ENCODE measurements around the gene RAB26.

Gene RAB26

DNA sequence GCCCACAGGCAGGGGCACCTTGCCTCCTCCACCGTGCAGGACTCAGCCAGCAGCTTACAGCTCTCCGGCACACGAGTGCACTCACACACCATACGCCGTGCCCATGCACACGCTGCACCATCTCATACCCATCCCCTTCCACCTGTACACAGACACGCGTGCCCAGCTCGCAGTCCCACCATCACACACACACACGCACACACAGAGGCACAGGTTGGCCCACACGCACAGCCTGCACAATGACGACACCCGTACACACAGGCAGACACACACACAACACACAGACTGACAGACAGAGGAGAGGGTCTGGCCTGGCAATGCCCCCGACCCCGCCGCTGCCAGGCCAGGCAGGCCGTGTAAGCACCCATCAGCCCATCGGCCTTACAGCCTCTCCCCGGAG, 35.9 kb downstream of the RAB26 start:
- H2BK12ac ChIP-seq (ENCODE audit: low read length), result no peak overlapping the region
- H3K4ac ChIP-seq (ENCODE audit: low read depth, low read length), result no peak overlapping the region
- H2BK5ac ChIP-seq (ENCODE audit: low read depth, low read length, poor library complexity), result no peak overlapping the region
- no peak overlapping the region for H2AK5ac ChIP-seq (ENCODE audit: low read length)
- H3K23ac ChIP-seq (ENCODE audit: low read length), result no peak overlapping the region
- H4K8ac ChIP-seq (ENCODE audit: low read depth, low read length), result no peak overlapping the region
- H3K27ac ChIP-seq (ENCODE audit: low read depth, low read length), result no peak overlapping the region
- H3K79me2 ChIP-seq (ENCODE audit: control insufficient read depth, insufficient read depth, low read length, poor library complexity), result no peaks in the 10 kb centered on the region
- peak overlapping the region; percentile 6 for H3K4me3 ChIP-seq (ENCODE audit: low read depth, low read length)
- H3K4me2 ChIP-seq (ENCODE audit: low read length), result no peak overlapping the region
- H3K9ac ChIP-seq (ENCODE audit: low read length), result no peak overlapping the region
- H2AFZ ChIP-seq (ENCODE audit: insufficient read depth, low read length, poor library complexity), result no peak overlapping the region
- H3K27me3 ChIP-seq (ENCODE audit: insufficient read depth, low read length), result no peaks in the 10 kb centered on the region
- H3K79me1 ChIP-seq (ENCODE audit: low read length), result no peaks in the 10 kb centered on the region
- H4K12ac ChIP-seq (ENCODE audit: low read depth, low read length), result no peak overlapping the region
- H3K9me3 ChIP-seq (ENCODE audit: insufficient read depth, low read depth, low read length), result no peaks in the 10 kb centered on the region
- H4K91ac ChIP-seq (ENCODE audit: low read depth, low read length), result no peak overlapping the region
- WGBS (ENCODE audit: extremely low coverage, insufficient coverage, insufficient read length), result no CpG with 5 or more reads among the region's 19 CpGs
- no peak overlapping the region for H3K18ac ChIP-seq (ENCODE audit: low read length)
- no peaks in the 10 kb centered on the region for H3K4me1 ChIP-seq (ENCODE audit: control insufficient read depth in 1 of 2, insufficient read depth in 2 of 2, low read length in 2 of 2)
- no peak overlapping the region for H3K14ac ChIP-seq (ENCODE audit: low read length)
- no peaks in the 10 kb centered on the region for H3K36me3 ChIP-seq (ENCODE audit: control insufficient read depth in 1 of 2, insufficient read depth in 2 of 2, low read length in 2 of 2)
- H2BK120ac ChIP-seq (ENCODE audit: insufficient read depth, low read length, poor library complexity), result no peak overlapping the region
- no peak for DNase-seq

GRCh38 chr16:2184962-2185361, 36.5 kb downstream of the RAB26 start:
- Histone ChIP-seq H3K9me3 (ENCODE audit: insufficient read depth, low read depth, low read length) (no peaks in the 10 kb centered on the region), H3K36me3 (ENCODE audit: control insufficient read depth in 1 of 2, insufficient read depth in 2 of 2, low read length in 2 of 2) (no peaks in the 10 kb centered on the region)

DNA sequence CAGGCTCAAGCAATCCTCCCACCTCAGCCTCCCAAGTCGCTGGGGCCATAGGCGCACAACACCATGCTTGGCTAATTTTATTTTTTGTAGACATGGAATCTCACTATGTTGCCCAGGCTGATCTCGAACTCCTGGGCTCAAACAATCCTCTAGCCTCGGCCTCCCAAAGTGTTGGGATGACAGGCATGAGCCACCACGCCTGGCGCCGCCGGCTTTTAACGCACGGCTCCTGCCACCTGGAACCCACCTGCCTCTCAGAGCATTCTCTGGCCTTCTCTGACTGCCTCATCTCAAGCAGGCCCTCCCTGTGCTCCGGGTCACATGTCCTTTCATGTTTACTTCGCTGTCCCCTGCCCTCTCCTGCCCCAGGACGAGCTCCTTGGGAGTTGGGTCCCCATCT, 37.6 kb downstream of the RAB26 start:
- H3K27ac ChIP-seq (ENCODE audit: low read depth, low read length), result no peak overlapping the region
- no peak overlapping the region for H3K9ac ChIP-seq (ENCODE audit: low read length)
- H2BK5ac ChIP-seq (ENCODE audit: low read depth, low read length, poor library complexity), result no peak overlapping the region
- H3K36me3 ChIP-seq (ENCODE audit: control insufficient read depth in 1 of 2, insufficient read depth in 2 of 2, low read length in 2 of 2), result no peaks in the 10 kb centered on the region
- no peak overlapping the region for H2AK5ac ChIP-seq (ENCODE audit: low read length)
- no peak overlapping the region for H4K8ac ChIP-seq (ENCODE audit: low read depth, low read length)
- DNase-seq, result no peak
- no peaks in the 10 kb centered on the region for H3K79me2 ChIP-seq (ENCODE audit: control insufficient read depth, insufficient read depth, low read length, poor library complexity)
- WGBS (ENCODE audit: extremely low coverage, insufficient coverage, insufficient read length), result no CpG with 5 or more reads among the region's 13 CpGs
- H2BK120ac ChIP-seq (ENCODE audit: insufficient read depth, low read length, poor library complexity), result no peak overlapping the region
- H3K9me3 ChIP-seq (ENCODE audit: insufficient read depth, low read depth, low read length), result no peaks in the 10 kb centered on the region
- H3K4me3 ChIP-seq (ENCODE audit: low read depth, low read length), result no peak overlapping the region
- no peaks in the 10 kb centered on the region for H3K4me1 ChIP-seq (ENCODE audit: control insufficient read depth in 1 of 2, insufficient read depth in 2 of 2, low read length in 2 of 2)
- no peak overlapping the region for H3K4me2 ChIP-seq (ENCODE audit: low read length)
- no peak overlapping the region for H3K23ac ChIP-seq (ENCODE audit: low read length)
- no peaks in the 10 kb centered on the region for H3K79me1 ChIP-seq (ENCODE audit: low read length)
- no peak overlapping the region for H4K12ac ChIP-seq (ENCODE audit: low read depth, low read length)
- no peak overlapping the region for H4K91ac ChIP-seq (ENCODE audit: low read depth, low read length)
- H3K18ac ChIP-seq (ENCODE audit: low read length), result no peak overlapping the region
- H2AFZ ChIP-seq (ENCODE audit: insufficient read depth, low read length, poor library complexity), result no peak overlapping the region
- no peaks in the 10 kb centered on the region for H3K27me3 ChIP-seq (ENCODE audit: insufficient read depth, low read length)
- H2BK12ac ChIP-seq (ENCODE audit: low read length), result no peak overlapping the region
- no peak overlapping the region for H3K14ac ChIP-seq (ENCODE audit: low read length)
- H3K4ac ChIP-seq (ENCODE audit: low read depth, low read length), result no peak overlapping the region

More at GRCh38 chr16:2184962-2185361, 36.5 kb downstream of the RAB26 start:
- Histone ChIP-seq H3K4ac (ENCODE audit: low read depth, low read length) (no peak overlapping the region), H3K4me3 (ENCODE audit: low read depth, low read length) (no peak overlapping the region), H2BK12ac (ENCODE audit: low read length) (no peak overlapping the region), H3K14ac (ENCODE audit: low read length) (no peak overlapping the region), H3K18ac (ENCODE audit: low read length) (no peak overlapping the region), H3K4me2 (ENCODE audit: low read length) (no peak overlapping the region), H2AFZ (ENCODE audit: insufficient read depth, low read length, poor library complexity) (no peak overlapping the region), H3K79me1 (ENCODE audit: low read length) (no peaks in the 10 kb centered on the region), H3K27me3 (ENCODE audit: insufficient read depth, low read length) (no peaks in the 10 kb centered on the region), H4K91ac (ENCODE audit: low read depth, low read length) (no peak overlapping the region), H3K79me2 (ENCODE audit: control insufficient read depth, insufficient read depth, low read length, poor library complexity) (no peaks in the 10 kb centered on the region), H2BK120ac (ENCODE audit: insufficient read depth, low read length, poor library complexity) (no peak overlapping the region), H2AK5ac (ENCODE audit: low read length) (no peak overlapping the region), H4K8ac (ENCODE audit: low read depth, low read length) (no peak overlapping the region), H3K9ac (ENCODE audit: low read length) (no peak overlapping the region), H4K12ac (ENCODE audit: low read depth, low read length) (no peak overlapping the region), H2BK5ac (ENCODE audit: low read depth, low read length, poor library complexity) (no peak overlapping the region), H3K27ac (ENCODE audit: low read depth, low read length) (no peak overlapping the region), H3K23ac (ENCODE audit: low read length) (no peak overlapping the region), H3K4me1 (ENCODE audit: control insufficient read depth in 1 of 2, insufficient read depth in 2 of 2, low read length in 2 of 2) (no peaks in the 10 kb centered on the region)
- no CpG with 5 or more reads among the region's 20 CpGs for WGBS (ENCODE audit: extremely low coverage, insufficient coverage, insufficient read length)
- no peak for DNase-seq

GRCh38 chr16:2186505-2186904, 38.1 kb downstream of the RAB26 start:
- Histone ChIP-seq H2BK120ac (ENCODE audit: insufficient read depth, low read length, poor library complexity) (no peak overlapping the region), H3K14ac (ENCODE audit: low read length) (no peak overlapping the region), H4K8ac (ENCODE audit: low read depth, low read length) (no peak overlapping the region), H2BK5ac (ENCODE audit: low read depth, low read length, poor library complexity) (no peak overlapping the region), H3K4me1 (ENCODE audit: control insufficient read depth in 1 of 2, insufficient read depth in 2 of 2, low read length in 2 of 2) (no peaks in the 10 kb centered on the region), H3K23ac (ENCODE audit: low read length) (no peak overlapping the region), H4K91ac (ENCODE audit: low read depth, low read length) (no peak overlapping the region), H3K79me1 (ENCODE audit: low read length) (no peaks in the 10 kb centered on the region), H2AFZ (ENCODE audit: insufficient read depth, low read length, poor library complexity) (no peak overlapping the region), H3K79me2 (ENCODE audit: control insufficient read depth, insufficient read depth, low read length, poor library complexity) (no peaks in the 10 kb centered on the region), H3K9me3 (ENCODE audit: insufficient read depth, low read depth, low read length) (no peaks in the 10 kb centered on the region), H3K4me2 (ENCODE audit: low read length) (no peak overlapping the region), H3K9ac (ENCODE audit: low read length) (no peak overlapping the region), H3K4ac (ENCODE audit: low read depth, low read length) (no peak overlapping the region), H4K12ac (ENCODE audit: low read depth, low read length) (no peak overlapping the region), H3K27ac (ENCODE audit: low read depth, low read length) (no peak overlapping the region), H2AK5ac (ENCODE audit: low read length) (no peak overlapping the region), H2BK12ac (ENCODE audit: low read length) (no peak overlapping the region), H3K18ac (ENCODE audit: low read length) (no peak overlapping the region), H3K27me3 (ENCODE audit: insufficient read depth, low read length) (no peaks in the 10 kb centered on the region), H3K4me3 (ENCODE audit: low read depth, low read length) (no peak overlapping the region), H3K36me3 (ENCODE audit: control insufficient read depth in 1 of 2, insufficient read depth in 2 of 2, low read length in 2 of 2) (no peaks in the 10 kb centered on the region)
- no peak for DNase-seq
- no CpG with 5 or more reads among the region's 20 CpGs for WGBS (ENCODE audit: extremely low coverage, insufficient coverage, insufficient read length)

All from trophoblast cell (in vitro differentiated cells and primary cell).